Astrocyte of the spinal cord (primary cell): ENCODE measurements around the gene IRAK4.

ENCODE experiments used
- DNase-seq: peaks from one replicate; pipeline ENCODE4 v3.0.0; 2011; ENCODE audit warnings: low read depth, low spot score
- H3K4me3 ChIP-seq: 2 replicates; pipeline ENCODE4 v1.5.1; 2011; ENCODE audit warnings: low read depth, mild to moderate bottlenecking, low read length, moderate library complexity
- in situ Hi-C: cut with HindIII; loops from 2 replicates; pipeline ENCODE4 v1.10.0; 2017; ENCODE audit warnings: low sequenced_read_pairs
- TF ChIP-seq, protein P1 (sequence below): IDR thresholded peaks from 2 replicates; pipeline ENCODE4 v1.5.1; 2012; ENCODE audit warnings: low read depth, mild to moderate bottlenecking, low read length, inconsistent platforms

IRAK4 gene

DNA sequence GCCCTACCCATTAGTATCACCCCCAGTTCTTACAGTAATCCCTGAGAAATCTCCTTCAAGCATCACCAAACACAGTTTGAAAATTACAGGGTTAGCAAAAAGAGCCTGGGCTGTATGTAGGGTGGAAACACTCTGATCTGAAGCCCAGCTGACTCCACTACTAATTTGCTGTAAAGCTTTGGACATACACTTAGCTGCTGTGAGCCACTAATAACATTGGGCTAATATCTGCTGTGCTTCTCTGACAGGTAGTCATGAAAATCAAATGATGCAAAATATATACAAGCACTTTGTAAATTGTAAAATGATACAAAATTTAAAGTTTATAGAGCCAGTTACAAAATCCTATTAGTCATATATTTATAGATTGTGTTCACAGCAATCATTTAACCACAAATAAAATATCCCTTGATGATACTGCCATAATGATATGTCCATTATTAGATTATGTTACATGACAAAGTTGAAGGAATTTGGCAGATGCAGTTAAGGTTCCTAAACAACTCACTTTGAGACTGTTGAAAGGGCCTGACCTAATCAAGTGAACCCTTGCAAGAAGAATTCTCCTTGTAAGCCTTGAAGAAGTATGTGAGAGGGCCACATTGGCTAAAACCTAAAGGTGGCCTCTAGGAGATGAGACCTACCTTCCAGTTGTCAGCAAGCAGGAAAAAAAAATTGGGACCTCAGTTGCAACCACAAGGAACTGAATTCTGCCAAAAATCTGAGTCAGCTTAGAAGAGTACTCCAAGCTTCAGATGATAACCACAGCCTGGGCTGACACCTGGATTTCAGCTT is 28.3 kb downstream of the IRAK4 start:
- H3K4me3 ChIP-seq, result no peak overlapping the region
- TF ChIP-seq, protein P1, sequence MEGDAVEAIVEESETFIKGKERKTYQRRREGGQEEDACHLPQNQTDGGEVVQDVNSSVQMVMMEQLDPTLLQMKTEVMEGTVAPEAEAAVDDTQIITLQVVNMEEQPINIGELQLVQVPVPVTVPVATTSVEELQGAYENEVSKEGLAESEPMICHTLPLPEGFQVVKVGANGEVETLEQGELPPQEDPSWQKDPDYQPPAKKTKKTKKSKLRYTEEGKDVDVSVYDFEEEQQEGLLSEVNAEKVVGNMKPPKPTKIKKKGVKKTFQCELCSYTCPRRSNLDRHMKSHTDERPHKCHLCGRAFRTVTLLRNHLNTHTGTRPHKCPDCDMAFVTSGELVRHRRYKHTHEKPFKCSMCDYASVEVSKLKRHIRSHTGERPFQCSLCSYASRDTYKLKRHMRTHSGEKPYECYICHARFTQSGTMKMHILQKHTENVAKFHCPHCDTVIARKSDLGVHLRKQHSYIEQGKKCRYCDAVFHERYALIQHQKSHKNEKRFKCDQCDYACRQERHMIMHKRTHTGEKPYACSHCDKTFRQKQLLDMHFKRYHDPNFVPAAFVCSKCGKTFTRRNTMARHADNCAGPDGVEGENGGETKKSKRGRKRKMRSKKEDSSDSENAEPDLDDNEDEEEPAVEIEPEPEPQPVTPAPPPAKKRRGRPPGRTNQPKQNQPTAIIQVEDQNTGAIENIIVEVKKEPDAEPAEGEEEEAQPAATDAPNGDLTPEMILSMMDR, result no peak
- no peak for DNase-seq

GRCh38 chr12:43789941-43790340 is 31.2 kb downstream of the IRAK4 start:
- peak; percentile 48 for DNase-seq
- TF ChIP-seq, protein P1, result no peak
- in situ Hi-C loops, result no loop called here
- H3K4me3 ChIP-seq, result no peak overlapping the region

More for the DNA sequence above, 28.3 kb downstream of the IRAK4 start:
- in situ Hi-C loops, result no loop called here

- in situ Hi-C loops, result no loop called here
- H3K4me3 ChIP-seq, result no peak overlapping the region
- no peak for DNase-seq
- TF ChIP-seq, protein P1, result no peak
Observed at GRCh38 chr12:43795716-43796280, 37.0 kb downstream of the IRAK4 start.

DNA sequence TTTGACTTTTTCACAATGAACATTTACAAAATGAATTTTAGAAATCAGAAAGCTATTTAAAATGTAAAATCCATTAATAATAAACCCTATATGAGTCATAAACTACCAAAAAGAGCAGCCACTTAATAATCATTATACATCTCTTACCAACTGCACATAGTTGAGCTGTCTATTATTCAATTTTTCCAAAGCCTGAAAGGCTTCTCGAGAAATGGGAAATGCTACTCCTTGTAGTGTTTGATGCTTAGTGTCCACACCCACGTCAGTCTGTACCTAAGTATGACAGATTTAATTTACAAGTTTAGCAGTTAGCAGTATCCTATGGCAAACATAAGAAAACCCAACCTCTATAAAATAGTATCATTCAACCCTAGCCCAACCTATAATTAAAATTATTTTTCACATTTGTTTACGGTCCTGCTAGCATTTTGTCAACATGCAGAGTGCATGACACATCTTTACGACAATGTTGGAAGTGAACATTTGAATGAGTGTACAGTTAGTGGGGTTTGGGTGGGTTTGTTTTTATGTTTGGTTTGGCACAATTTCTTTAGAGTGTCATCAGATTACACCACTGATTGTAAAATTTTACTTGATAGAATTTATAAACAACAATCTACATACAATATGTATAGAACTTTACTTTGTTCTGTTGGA is 38.9 kb downstream of the IRAK4 start:
- in situ Hi-C loops, result no loop called here
- TF ChIP-seq, protein P1, result no peak
- no peak overlapping the region for H3K4me3 ChIP-seq
- no peak for DNase-seq

DNA sequence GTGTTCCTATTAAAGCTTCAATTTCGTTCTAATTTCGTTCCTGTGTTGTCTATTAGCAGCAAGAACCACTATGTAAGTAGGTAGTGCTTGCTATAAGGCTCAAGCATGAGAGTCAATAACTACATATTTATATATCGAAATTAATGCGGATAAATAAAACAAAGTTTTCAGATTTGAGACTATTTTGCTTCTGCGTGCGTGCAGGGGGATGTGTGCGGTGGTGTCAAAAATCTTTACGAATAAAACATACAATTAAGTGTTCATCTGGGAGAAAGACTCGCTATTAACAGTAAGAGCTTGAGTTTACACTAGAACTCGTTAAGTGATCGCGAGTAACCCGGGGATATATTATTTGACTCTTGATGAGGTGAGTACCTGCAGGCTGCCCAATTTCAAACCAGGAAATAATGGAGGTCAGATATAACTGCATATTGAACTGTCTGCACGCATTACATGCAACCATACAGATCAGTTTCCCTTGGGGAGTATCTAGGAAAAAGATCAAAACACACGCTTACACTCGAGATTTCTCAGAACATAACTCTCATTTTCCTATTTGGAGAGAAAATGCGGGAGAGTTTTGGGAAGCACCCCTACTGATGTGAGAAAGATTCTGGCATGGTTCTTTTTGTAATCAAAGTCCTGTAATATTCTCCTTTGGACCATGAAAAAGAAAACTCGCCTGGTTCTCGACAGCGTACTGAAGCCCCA is 46.6 kb downstream of the IRAK4 start:
- H3K4me3 ChIP-seq, result peak overlapping the region; percentile 88
- DNase-seq, result peak; percentile 22
- in situ Hi-C loops, result no loop called here
- TF ChIP-seq, protein P1, result no peak
